ENCODE data around the gene ANK3.

ANK3 gene

DNA sequence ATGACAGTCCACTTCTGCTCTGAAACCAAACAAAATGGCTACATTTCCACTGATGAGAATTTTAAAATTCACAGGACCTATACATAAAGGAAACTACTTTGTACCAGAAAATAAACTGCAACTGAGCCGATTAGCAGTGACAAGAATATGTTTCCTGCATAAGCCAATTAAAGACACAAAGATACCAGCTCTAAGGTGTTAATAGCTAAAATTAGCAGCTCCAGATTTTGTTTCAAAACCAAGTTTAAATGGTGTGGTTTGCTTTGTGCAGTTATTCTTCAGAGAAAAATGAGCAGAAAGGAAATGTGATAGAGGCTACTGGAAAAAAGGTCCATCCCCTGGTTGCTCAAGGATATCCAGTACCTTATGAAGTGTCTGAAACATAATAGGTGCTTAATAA, 123.2 kb downstream of the ANK3 start:
- no peak for TF ChIP-seq GATA2 (IDR thresholded peaks at IDR 0.05; ENCODE audit: low read depth, low read length)
- TF ChIP-seq GATA3 (IDR thresholded peaks at IDR 0.05; ENCODE audit: low read depth, low read length): no peak

DNA sequence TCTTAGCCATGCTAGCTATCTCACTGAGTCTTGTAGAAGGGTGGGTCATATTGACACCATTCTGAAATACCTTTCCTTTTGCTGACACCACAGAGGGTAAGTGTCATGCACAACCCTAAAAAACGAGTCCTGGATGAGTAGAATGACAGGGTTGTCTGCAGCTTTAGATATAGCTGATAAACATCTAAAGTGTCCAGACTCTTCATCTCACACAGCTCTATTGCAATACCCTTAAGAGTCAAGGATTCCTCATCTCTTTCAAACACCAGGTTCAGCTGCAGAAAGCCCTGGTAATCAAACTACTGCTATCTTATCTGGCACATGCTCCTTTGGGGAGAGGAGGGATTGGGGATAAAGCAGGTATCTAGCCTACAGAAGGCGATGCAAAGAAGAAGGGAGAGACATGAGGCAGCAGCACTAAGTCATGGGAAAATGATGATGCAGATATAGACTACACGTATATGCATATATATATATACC, 127.0 kb downstream of the ANK3 start:
- TF ChIP-seq GATA2 (IDR thresholded peaks at IDR 0.05; ENCODE audit: low read depth, low read length) (no peak), GATA3 (IDR thresholded peaks at IDR 0.05; ENCODE audit: low read depth, low read length) (no peak)

DNA sequence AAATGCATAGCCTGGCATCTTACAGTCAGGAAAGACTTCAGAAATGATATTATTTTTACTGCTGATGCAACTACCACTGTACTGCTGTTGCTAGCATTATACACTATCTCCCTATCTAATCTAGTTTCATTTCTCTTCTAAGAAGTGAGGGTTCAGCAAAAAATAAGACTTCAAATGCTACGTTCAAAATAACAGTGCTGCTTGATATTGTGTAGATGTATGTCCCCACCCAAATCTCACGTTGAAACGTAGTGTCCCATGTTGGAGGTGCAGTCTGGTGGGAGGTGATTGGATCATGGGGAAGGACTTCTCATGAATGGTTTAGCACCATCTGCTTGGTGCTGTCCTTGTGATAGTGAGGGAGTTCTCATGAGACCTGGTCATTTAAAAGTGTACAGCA, 129.4 kb downstream of the ANK3 start:
- TF ChIP-seq GATA3 (IDR thresholded peaks at IDR 0.05; ENCODE audit: low read depth, low read length): no peak; the same call in 1 of the 2 replicates
- TF ChIP-seq GATA2 (IDR thresholded peaks at IDR 0.05; ENCODE audit: low read depth, low read length): no peak

DNA sequence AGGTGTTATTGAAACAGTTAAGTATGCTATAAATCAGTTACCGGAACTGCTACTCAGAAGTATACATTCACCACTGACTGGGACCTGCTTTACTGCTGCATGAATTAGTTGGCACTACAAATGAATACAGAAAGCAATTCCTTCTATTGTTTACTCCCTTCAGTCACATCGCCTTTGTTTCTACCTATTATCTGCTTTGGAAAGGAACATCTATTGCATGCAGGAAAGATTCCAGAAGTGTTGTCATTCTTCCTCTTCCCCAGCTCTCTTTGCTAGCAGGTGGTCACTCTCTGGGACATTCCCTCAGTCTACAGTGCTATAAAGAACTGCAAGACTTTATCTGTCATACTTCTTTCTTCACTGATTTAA, 131.3 kb downstream of the ANK3 start:
- no peak for TF ChIP-seq GATA3 (IDR thresholded peaks at IDR 0.05; ENCODE audit: low read depth, low read length)

- TF ChIP-seq GATA3 (IDR thresholded peaks at IDR 0.05; ENCODE audit: low read depth, low read length) (no peak), GATA2 (IDR thresholded peaks at IDR 0.05; ENCODE audit: low read depth, low read length) (no peak)
These were observed 131.8 kb downstream of the ANK3 start for GRCh38 chr10:60257767-60258428.

DNA sequence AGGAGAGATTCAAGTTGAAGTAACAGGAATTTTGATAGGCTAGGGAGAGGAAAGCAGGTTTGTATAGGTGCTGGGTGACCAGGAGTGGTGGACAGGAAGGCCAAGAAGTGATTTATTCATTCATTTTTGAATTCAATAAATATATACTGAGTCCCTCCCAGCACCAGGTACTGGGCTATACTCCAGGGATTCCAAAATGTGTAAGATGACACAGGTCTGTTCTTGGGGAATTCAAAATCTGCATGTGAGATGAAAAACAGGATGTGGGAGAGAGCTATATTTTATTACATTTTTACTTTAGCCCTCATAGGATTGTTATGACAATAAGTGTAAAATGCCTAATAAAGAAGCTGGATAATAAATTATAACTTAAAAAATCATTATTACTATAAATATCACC, 134.9 kb downstream of the ANK3 start:
- no peak for TF ChIP-seq GATA3 (IDR thresholded peaks at IDR 0.05; ENCODE audit: low read depth, low read length)
- TF ChIP-seq GATA2 (IDR thresholded peaks at IDR 0.05; ENCODE audit: low read depth, low read length): no peak

DNA sequence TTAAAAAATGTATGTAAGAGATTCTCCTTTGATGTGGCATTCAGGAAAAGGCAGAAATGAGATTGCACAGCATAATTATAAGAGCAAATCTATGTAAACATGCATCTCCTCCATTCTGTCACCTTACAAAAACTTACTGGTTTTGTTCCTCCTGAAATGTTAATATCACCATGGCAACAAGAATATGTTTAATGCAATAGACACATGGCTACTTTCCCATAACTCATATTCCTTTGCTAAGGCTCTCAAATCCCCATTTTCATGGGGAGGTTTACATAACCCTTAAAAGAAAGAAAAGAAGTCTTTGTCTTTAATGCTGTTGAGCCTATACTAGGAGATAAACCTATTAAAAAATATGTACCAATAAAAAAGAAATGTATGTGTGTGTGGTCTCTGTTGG, 136.2 kb downstream of the ANK3 start:
- TF ChIP-seq GATA2 (IDR thresholded peaks at IDR 0.05; ENCODE audit: low read depth, low read length): no peak

- TF ChIP-seq GATA2 (IDR thresholded peaks at IDR 0.05; ENCODE audit: low read depth, low read length): no peak
- no peak for TF ChIP-seq GATA3 (IDR thresholded peaks at IDR 0.05; ENCODE audit: low read depth, low read length)
These were observed 137.0 kb downstream of the ANK3 start for GRCh38 chr10:60252688-60253087.

- no peak for TF ChIP-seq GATA3 (IDR thresholded peaks at IDR 0.05; ENCODE audit: low read depth, low read length)
- TF ChIP-seq GATA2 (IDR thresholded peaks at IDR 0.05; ENCODE audit: low read depth, low read length): no peak
These were observed 143.3 kb downstream of the ANK3 start for GRCh38 chr10:60246382-60246781.

- TF ChIP-seq GATA3 (IDR thresholded peaks at IDR 0.05; ENCODE audit: low read depth, low read length) (no peak), GATA2 (IDR thresholded peaks at IDR 0.05; ENCODE audit: low read depth, low read length) (no peak)
These were observed 150.4 kb downstream of the ANK3 start for GRCh38 chr10:60239228-60239627.

DNA sequence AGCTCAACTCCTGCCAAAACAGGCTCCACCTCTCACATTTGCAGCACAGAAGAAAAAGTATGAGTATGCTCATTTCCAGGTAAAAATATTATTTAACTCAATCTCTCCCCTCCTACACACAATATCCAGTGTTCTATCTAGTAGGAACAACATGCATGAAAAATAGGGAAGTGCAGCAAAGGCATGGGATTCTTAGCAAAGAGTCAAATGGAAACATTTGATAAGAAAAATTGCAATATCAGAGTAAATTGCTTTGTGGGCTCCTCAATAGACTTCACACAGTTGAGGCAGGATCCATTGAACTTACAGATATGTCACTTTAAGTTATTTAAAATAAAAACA, 150.9 kb downstream of the ANK3 start:
- TF ChIP-seq GATA3 (IDR thresholded peaks at IDR 0.05; ENCODE audit: low read depth, low read length) (no peak), GATA2 (IDR thresholded peaks at IDR 0.05; ENCODE audit: low read depth, low read length) (no peak)

- no peak for TF ChIP-seq GATA2 (IDR thresholded peaks at IDR 0.05; ENCODE audit: low read depth, low read length)
- no peak for TF ChIP-seq GATA3 (IDR thresholded peaks at IDR 0.05; ENCODE audit: low read depth, low read length)
These were observed 151.5 kb downstream of the ANK3 start for GRCh38 chr10:60237977-60238758.

DNA sequence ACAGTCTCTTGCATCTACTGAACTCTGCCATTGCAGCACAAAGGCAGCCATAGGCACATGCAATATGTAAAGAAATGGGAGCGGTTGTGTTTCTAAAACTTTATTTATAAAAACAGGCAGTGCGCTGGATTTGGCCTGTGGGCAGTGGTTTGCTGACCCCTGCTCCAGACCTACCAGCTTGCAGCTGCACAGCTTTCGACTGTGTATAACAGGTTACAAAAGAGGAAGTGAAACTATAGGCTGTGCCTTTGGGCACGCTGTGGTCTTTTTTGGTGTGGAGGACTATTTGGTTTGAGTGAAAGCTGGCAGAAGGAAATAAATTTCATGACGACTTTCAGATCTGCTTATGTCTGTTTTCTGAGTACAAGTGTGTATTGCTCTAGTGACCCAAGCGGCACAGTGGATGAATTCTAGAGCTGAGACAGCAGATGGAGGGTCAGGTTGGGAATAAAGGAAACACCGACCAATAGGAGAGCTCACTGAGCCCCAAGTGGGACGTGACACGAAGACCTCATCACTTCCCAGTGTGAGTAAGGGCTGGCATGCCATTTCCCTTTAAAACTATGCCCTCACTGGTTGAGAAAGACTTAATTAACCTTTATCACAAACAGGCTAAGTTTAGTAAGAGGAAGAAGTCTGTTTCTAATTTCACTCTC, 152.7 kb downstream of the ANK3 start:
- TF ChIP-seq GATA2 (IDR thresholded peaks at IDR 0.05; ENCODE audit: low read depth, low read length): no peak

GRCh38 chr10:60235001-60235400, 154.7 kb downstream of the ANK3 start:
- no peak for TF ChIP-seq GATA2 (IDR thresholded peaks at IDR 0.05; ENCODE audit: low read depth, low read length)
- TF ChIP-seq GATA3 (IDR thresholded peaks at IDR 0.05; ENCODE audit: low read depth, low read length): no peak

GRCh38 chr10:60234551-60234950, 155.1 kb downstream of the ANK3 start:
- TF ChIP-seq GATA3 (IDR thresholded peaks at IDR 0.05; ENCODE audit: low read depth, low read length) (no peak), GATA2 (IDR thresholded peaks at IDR 0.05; ENCODE audit: low read depth, low read length) (no peak)
